ENCODE data around the gene KCNA5. TPM values are rescaled to one million over a fixed set of nuclear protein-coding genes. Genes with fewer than 3 reads are reported as not detected.

KCNA5 gene
- total and polyA plus RNA-seq, 7 donors = 0.45 to 20.2 (median 2.5) TPM; not detected in 1

GRCh38 chr12:5081016-5081415 lies 37.3 kb downstream of the KCNA5 start:
- H3K27ac ChIP-seq = no peak overlapping the region
- 59 to 68% methylated on average over 12 of the region's 12 CpGs for WGBS, 2 donors
- no peaks in the 10 kb centered on the region for H3K9me3 ChIP-seq
- H3K4me3 ChIP-seq = no peak overlapping the region
- H3K36me3 ChIP-seq = no peaks in the 10 kb centered on the region
- intact Hi-C loops (cut with DNase I) = loop anchor here (5.0 kb wide), 1 partner anchor 224 kb away; no protein-coding TSS in a partner anchor
- no peak for DNase-seq
- no peaks in the 10 kb centered on the region for H3K27me3 ChIP-seq
- TF ChIP-seq EP300 (IDR thresholded peaks at IDR 0.05) = no peak
- no peak for TF ChIP-seq CTCF (IDR thresholded peaks at IDR 0.05)
- no peak for TF ChIP-seq POLR2A (IDR thresholded peaks at IDR 0.05)
- TF ChIP-seq POLR2AphosphoS5 (IDR thresholded peaks at IDR 0.05) = no peak
- H3K4me1 ChIP-seq = peaks cover 0 to 30% (median 20%) of the 10 kb centered on the region in 4 donors

DNA sequence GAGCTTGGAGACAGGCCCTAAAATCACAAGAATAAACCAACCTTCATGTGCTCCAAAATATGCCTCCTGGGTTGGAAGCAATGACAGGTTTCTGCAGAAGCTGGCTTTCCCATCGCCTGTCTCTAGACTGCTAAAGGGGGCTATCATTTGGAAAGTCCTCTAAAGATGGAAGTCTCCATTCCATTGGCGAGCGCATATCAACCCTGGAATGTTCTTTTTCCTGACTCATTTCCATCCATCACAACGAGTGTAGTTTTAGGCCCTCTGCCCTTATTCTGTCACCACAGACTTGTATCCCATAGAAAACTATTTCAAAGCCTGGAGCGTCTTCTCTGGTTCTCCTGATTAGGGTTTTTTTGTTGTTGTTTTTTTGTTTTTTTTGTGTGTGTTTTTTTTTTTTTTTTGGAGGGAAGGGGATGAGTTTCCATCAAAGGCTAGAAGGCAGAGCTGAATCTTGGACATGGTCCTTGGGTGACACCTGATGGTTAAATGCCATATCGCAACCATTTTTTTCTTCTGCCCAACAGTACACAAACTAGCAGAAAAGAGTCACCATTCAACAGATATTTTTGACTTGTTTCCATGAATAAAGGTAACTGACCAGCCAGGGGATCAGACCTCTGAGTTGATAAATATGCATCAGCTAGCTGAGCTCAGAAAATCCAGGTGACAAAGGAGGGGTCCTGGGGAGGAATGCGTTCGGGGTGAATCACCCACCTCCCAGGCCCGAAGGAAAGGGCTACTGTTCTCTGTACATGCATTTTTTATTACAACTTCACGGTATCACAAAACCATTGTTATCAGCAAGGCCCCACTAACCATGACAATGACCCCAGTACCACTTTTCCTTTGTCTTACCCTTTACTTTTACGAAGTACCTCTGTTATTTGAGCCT lies 40.5 kb downstream of the KCNA5 start:
- DNase-seq = no peak
- H3K9me3 ChIP-seq = no peaks in the 10 kb centered on the region
- H3K36me3 ChIP-seq = no peaks in the 10 kb centered on the region
- H3K4me3 ChIP-seq = no peak overlapping the region
- TF ChIP-seq POLR2AphosphoS5 (IDR thresholded peaks at IDR 0.05) (no peak), CTCF (IDR thresholded peaks at IDR 0.05) (peak; percentile 45 to 60 (median 55)), POLR2A (IDR thresholded peaks at IDR 0.05) (no peak), EP300 (IDR thresholded peaks at IDR 0.05) (no peak)
- no peaks in the 10 kb centered on the region for H3K4me1 ChIP-seq
- intact Hi-C loops (cut with DNase I) = loop anchor here (1.0 to 5.0 kb wide), 2 partner anchors 62 to 227 kb away; no protein-coding TSS in a partner anchor
- no peak overlapping the region for H3K27ac ChIP-seq
- WGBS, 2 donors = 61 to 62% methylated on average over 11 of the region's 11 CpGs
- no peaks in the 10 kb centered on the region for H3K27me3 ChIP-seq

- Histone ChIP-seq H3K27ac (no peak overlapping the region), H3K9me3 (no peaks in the 10 kb centered on the region), H3K36me3 (no peaks in the 10 kb centered on the region), H3K4me3 (no peak overlapping the region), H3K4me1 (no peaks in the 10 kb centered on the region), H3K27me3 (no peaks in the 10 kb centered on the region)
- no peak for DNase-seq
- intact Hi-C loops (cut with DNase I) = no loop called here
- WGBS, 2 donors = 62 to 72% methylated on average over 3 of the region's 3 CpGs
- no peak for TF ChIP-seq POLR2A (IDR thresholded peaks at IDR 0.05)
- TF ChIP-seq CTCF (IDR thresholded peaks at IDR 0.05) = no peak
- TF ChIP-seq EP300 (IDR thresholded peaks at IDR 0.05) = no peak
- no peak for TF ChIP-seq POLR2AphosphoS5 (IDR thresholded peaks at IDR 0.05)
Measured at GRCh38 chr12:5085896-5086295, 42.2 kb downstream of the KCNA5 start.

DNA sequence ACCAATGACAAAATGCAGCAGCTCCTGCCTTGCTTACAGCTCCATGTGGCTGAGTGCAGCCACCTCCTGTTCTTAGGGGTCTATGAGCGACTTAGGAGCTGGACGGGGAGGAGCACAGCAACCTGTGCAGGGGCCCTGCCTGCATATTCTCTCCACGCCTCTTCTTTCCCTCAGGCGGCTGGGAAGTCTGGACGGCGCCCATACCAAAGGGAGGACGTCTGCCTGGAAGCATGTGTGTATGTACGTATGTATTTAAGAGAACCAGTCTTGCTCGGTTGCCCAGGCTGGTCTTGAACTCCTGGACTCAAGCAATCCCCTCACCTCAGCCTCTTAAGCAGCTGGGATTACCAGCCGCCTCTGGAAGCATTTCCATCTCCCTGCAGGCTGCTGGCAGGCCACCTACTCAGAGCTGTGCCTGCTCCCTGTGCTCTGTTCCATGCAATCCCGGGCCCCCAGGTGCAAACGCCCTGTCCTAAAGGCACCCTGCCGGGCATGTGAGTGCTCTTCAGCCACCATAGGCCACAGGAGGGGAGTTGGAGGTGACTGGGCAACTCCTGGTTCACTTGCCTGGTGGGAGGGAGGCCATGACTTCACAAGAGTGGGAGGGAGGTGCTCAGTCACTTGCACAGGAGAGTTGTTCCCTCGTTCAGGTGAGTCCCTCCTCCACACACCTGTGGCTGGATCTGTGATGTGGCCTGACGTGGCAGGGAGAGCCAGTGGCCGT lies 44.3 kb downstream of the KCNA5 start:
- Histone ChIP-seq H3K9me3 (no peaks in the 10 kb centered on the region), H3K27ac (no peak overlapping the region), H3K36me3 (no peaks in the 10 kb centered on the region), H3K4me3 (no peak overlapping the region), H3K27me3 (no peaks in the 10 kb centered on the region), H3K4me1 (no peaks in the 10 kb centered on the region)
- no peak for DNase-seq
- TF ChIP-seq POLR2AphosphoS5 (IDR thresholded peaks at IDR 0.05) (no peak), EP300 (IDR thresholded peaks at IDR 0.05) (no peak), POLR2A (IDR thresholded peaks at IDR 0.05) (no peak), CTCF (IDR thresholded peaks at IDR 0.05) (no peak)
- intact Hi-C loops (cut with DNase I) = no loop called here
- WGBS, 2 donors = 70 to 76% methylated on average over 16 of the region's 16 CpGs
